ENCODE measurements around the gene DENND6A.
"Not testable (repeated sequence)": the region's sequence is repeated elsewhere in the genome, so short reads cannot be mapped to it uniquely, and the experiment has no call there.

DENND6A gene

DNA sequence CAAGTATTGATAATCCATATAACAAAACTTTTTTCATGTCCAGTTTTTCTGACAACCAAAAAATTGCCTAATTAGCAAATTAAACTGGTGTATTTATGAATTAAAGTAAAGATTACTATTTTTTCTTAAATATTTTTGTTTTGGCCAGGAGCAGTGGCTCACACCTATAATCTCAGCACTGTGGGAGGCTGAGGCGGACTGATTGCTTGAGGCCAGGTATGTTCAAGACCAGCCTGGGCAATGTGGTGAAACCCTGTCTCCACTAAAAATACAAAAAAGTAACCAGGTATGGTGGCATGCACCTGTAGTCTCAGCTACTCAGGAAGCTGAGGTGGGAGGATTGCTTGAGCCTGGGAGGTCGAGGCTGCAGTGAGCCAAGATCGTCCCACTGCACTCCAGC, 12.5 kb upstream of the DENND6A start:
- DNase-seq; H3K18ac ChIP-seq (ENCODE audit: low read length); H2BK120ac ChIP-seq (ENCODE audit: low read depth, low read length); H2BK5ac ChIP-seq (ENCODE audit: low read length); H3K23ac ChIP-seq (ENCODE audit: low read length); H3K9ac ChIP-seq (ENCODE audit: low read length); H3K4me3 ChIP-seq (ENCODE audit: low read length); H3K79me1 ChIP-seq (ENCODE audit: low read length); H4K8ac ChIP-seq (ENCODE audit: low read depth, low read length); H3K4ac ChIP-seq (ENCODE audit: low read depth, low read length); H3K36me3 ChIP-seq (ENCODE audit: control insufficient read depth, insufficient read depth, low read length); H3K79me2 ChIP-seq (ENCODE audit: control insufficient read depth, insufficient read depth, low read length); H3K56ac ChIP-seq (ENCODE audit: low read length); H3K4me1 ChIP-seq (ENCODE audit: control insufficient read depth, low read depth, low read length); H3K4me2 ChIP-seq (ENCODE audit: low read length); H4K5ac ChIP-seq (ENCODE audit: low read length); H3K27ac ChIP-seq (ENCODE audit: low read depth, low read length); H3K27me3 ChIP-seq (ENCODE audit: insufficient read depth, low read length, poor library complexity); H2AK5ac ChIP-seq (ENCODE audit: low read length); H2BK15ac ChIP-seq (replicated peaks; ENCODE audit: low read depth): not testable (repeated sequence)
- no CpG with 5 or more reads among the region's 3 CpGs for WGBS (ENCODE audit: extremely low coverage, insufficient coverage, low lambda C conversion rate)

DNA sequence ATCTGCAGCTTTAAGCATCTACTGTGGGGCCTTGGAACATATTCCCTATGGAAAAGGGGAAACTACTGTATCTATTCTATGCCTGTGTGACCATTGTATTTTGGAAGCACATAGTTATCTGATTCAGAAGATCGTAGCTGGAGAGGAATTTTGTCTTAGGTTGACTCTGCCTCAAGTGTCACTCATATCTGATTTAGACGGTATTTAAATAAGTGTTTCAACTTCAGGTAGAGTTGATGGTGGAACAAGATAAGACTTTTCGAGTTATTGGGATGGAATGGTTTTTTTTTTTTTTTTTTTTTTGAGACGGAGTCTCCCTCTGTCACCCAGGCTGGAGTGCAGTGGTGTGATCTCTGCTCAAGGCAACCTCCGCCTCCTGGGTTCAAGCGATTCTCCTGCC, 8.9 kb upstream of the DENND6A start:
- Histone ChIP-seq H3K23ac (ENCODE audit: low read length) (no peak overlapping the region), H3K18ac (ENCODE audit: low read length) (no peak overlapping the region), H4K5ac (ENCODE audit: low read length) (no peak overlapping the region), H3K4ac (ENCODE audit: low read depth, low read length) (no peak overlapping the region), H3K27me3 (ENCODE audit: insufficient read depth, low read length, poor library complexity) (no peaks in the 10 kb centered on the region), H3K27ac (ENCODE audit: low read depth, low read length) (no peak overlapping the region), H3K36me3 (ENCODE audit: control insufficient read depth, insufficient read depth, low read length) (no peaks in the 10 kb centered on the region), H2BK120ac (ENCODE audit: low read depth, low read length) (no peak overlapping the region), H2BK5ac (ENCODE audit: low read length) (no peak overlapping the region), H3K4me2 (ENCODE audit: low read length) (no peak overlapping the region), H2BK15ac (replicated peaks; ENCODE audit: low read depth) (no peak overlapping the region), H3K9ac (ENCODE audit: low read length) (no peak overlapping the region), H3K4me3 (ENCODE audit: low read length) (no peak overlapping the region), H3K56ac (ENCODE audit: low read length) (no peak overlapping the region), H3K79me2 (ENCODE audit: control insufficient read depth, insufficient read depth, low read length) (no peaks in the 10 kb centered on the region), H3K79me1 (ENCODE audit: low read length) (no peaks in the 10 kb centered on the region), H4K8ac (ENCODE audit: low read depth, low read length) (no peak overlapping the region), H3K4me1 (ENCODE audit: control insufficient read depth, low read depth, low read length) (no peaks in the 10 kb centered on the region), H2AK5ac (ENCODE audit: low read length) (no peak overlapping the region)
- no peak for DNase-seq
- WGBS (ENCODE audit: extremely low coverage, insufficient coverage, low lambda C conversion rate): 100% methylated on average over 2 of the region's 6 CpGs

DNA sequence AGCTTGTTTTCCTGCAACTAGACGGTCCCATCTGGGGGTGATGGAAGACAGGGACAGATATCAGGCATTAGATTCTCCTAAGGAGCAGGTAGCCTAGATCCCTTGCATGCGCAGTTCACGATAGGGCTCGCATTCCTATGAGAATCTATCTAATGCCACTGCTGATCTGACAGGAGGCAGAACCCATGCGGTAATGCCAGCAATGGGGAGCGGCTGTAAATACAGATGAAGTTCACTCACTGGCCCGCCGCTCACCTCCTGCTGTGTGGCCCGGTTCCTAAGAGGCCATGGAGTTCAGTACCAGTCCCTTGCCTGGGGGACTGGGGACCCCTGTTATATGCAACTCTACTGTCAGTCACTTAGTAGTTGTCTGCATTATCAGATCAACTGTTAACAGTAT, 7.9 kb upstream of the DENND6A start:
- Histone ChIP-seq H3K56ac (ENCODE audit: low read length) (no peak overlapping the region), H2AK5ac (ENCODE audit: low read length) (no peak overlapping the region), H3K27me3 (ENCODE audit: insufficient read depth, low read length, poor library complexity) (no peaks in the 10 kb centered on the region), H3K9ac (ENCODE audit: low read length) (no peak overlapping the region), H3K4me1 (ENCODE audit: control insufficient read depth, low read depth, low read length) (no peaks in the 10 kb centered on the region), H3K4ac (ENCODE audit: low read depth, low read length) (no peak overlapping the region), H3K4me2 (ENCODE audit: low read length) (no peak overlapping the region), H4K5ac (ENCODE audit: low read length) (no peak overlapping the region), H3K23ac (ENCODE audit: low read length) (no peak overlapping the region), H4K8ac (ENCODE audit: low read depth, low read length) (no peak overlapping the region), H2BK15ac (replicated peaks; ENCODE audit: low read depth) (no peak overlapping the region), H3K79me1 (ENCODE audit: low read length) (no peaks in the 10 kb centered on the region), H3K18ac (ENCODE audit: low read length) (no peak overlapping the region), H3K4me3 (ENCODE audit: low read length) (no peak overlapping the region), H3K36me3 (ENCODE audit: control insufficient read depth, insufficient read depth, low read length) (no peaks in the 10 kb centered on the region), H2BK5ac (ENCODE audit: low read length) (no peak overlapping the region), H2BK120ac (ENCODE audit: low read depth, low read length) (no peak overlapping the region), H3K27ac (ENCODE audit: low read depth, low read length) (no peak overlapping the region), H3K79me2 (ENCODE audit: control insufficient read depth, insufficient read depth, low read length) (no peaks in the 10 kb centered on the region)
- DNase-seq: no peak
- WGBS (ENCODE audit: extremely low coverage, insufficient coverage, low lambda C conversion rate): no CpG with 5 or more reads among the region's 9 CpGs

GRCh38 chr3:57699591-57699990, 6.7 kb upstream of the DENND6A start:
- H4K8ac ChIP-seq (ENCODE audit: low read depth, low read length): no peak overlapping the region
- H3K4ac ChIP-seq (ENCODE audit: low read depth, low read length): no peak overlapping the region
- H3K18ac ChIP-seq (ENCODE audit: low read length): no peak overlapping the region
- no peak overlapping the region for H2BK120ac ChIP-seq (ENCODE audit: low read depth, low read length)
- H2AK5ac ChIP-seq (ENCODE audit: low read length): no peak overlapping the region
- WGBS (ENCODE audit: extremely low coverage, insufficient coverage, low lambda C conversion rate): no CpG with 5 or more reads among the region's 2 CpGs
- H2BK5ac ChIP-seq (ENCODE audit: low read length): no peak overlapping the region
- no peaks in the 10 kb centered on the region for H3K36me3 ChIP-seq (ENCODE audit: control insufficient read depth, insufficient read depth, low read length)
- H3K4me2 ChIP-seq (ENCODE audit: low read length): no peak overlapping the region
- no peak overlapping the region for H4K5ac ChIP-seq (ENCODE audit: low read length)
- H3K27ac ChIP-seq (ENCODE audit: low read depth, low read length): no peak overlapping the region
- H3K23ac ChIP-seq (ENCODE audit: low read length): no peak overlapping the region
- no peak overlapping the region for H2BK15ac ChIP-seq (replicated peaks; ENCODE audit: low read depth)
- DNase-seq: no peak
- H3K56ac ChIP-seq (ENCODE audit: low read length): no peak overlapping the region
- no peaks in the 10 kb centered on the region for H3K79me2 ChIP-seq (ENCODE audit: control insufficient read depth, insufficient read depth, low read length)
- H3K27me3 ChIP-seq (ENCODE audit: insufficient read depth, low read length, poor library complexity): no peaks in the 10 kb centered on the region
- no peaks in the 10 kb centered on the region for H3K79me1 ChIP-seq (ENCODE audit: low read length)
- H3K9ac ChIP-seq (ENCODE audit: low read length): no peak overlapping the region
- H3K4me1 ChIP-seq (ENCODE audit: control insufficient read depth, low read depth, low read length): no peaks in the 10 kb centered on the region
- no peak overlapping the region for H3K4me3 ChIP-seq (ENCODE audit: low read length)

GRCh38 chr3:57696801-57697321, 4.0 kb upstream of the DENND6A start:
- Histone ChIP-seq H3K9ac (ENCODE audit: low read length) (no peak overlapping the region), H3K27ac (ENCODE audit: low read depth, low read length) (no peak overlapping the region), H3K36me3 (ENCODE audit: control insufficient read depth, insufficient read depth, low read length) (no peaks in the 10 kb centered on the region), H4K5ac (ENCODE audit: low read length) (no peak overlapping the region), H2BK5ac (ENCODE audit: low read length) (no peak overlapping the region), H3K56ac (ENCODE audit: low read length) (no peak overlapping the region), H2BK15ac (replicated peaks; ENCODE audit: low read depth) (no peak overlapping the region), H4K8ac (ENCODE audit: low read depth, low read length) (no peak overlapping the region), H3K23ac (ENCODE audit: low read length) (no peak overlapping the region), H3K4me1 (ENCODE audit: control insufficient read depth, low read depth, low read length) (no peaks in the 10 kb centered on the region), H3K27me3 (ENCODE audit: insufficient read depth, low read length, poor library complexity) (no peaks in the 10 kb centered on the region), H3K79me2 (ENCODE audit: control insufficient read depth, insufficient read depth, low read length) (no peaks in the 10 kb centered on the region), H3K79me1 (ENCODE audit: low read length) (no peaks in the 10 kb centered on the region), H3K4ac (ENCODE audit: low read depth, low read length) (no peak overlapping the region), H3K4me2 (ENCODE audit: low read length) (no peak overlapping the region), H3K18ac (ENCODE audit: low read length) (no peak overlapping the region), H2AK5ac (ENCODE audit: low read length) (no peak overlapping the region), H2BK120ac (ENCODE audit: low read depth, low read length) (no peak overlapping the region), H3K4me3 (ENCODE audit: low read length) (no peak overlapping the region)
- WGBS (ENCODE audit: extremely low coverage, insufficient coverage, low lambda C conversion rate): no CpG with 5 or more reads among the region's 3 CpGs
- DNase-seq: no peak

DNA sequence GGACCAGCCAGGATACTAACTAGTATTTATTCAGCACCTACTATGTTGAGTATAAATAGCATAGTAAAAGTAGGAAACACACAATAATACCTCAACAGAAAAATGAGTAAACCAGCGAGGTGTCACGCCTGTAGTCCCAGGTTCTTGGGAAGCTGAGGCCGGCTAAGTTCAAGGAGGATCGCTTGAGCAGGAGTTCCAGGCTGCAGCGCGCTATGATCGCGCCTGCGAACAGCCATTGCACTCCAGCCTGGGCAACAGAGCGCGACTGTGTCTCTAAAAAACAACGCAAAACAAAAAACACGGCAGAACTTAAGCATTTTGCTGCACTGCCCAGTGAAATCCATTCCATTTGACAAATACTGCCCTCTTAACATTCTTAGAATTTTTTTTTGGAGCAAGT, 1.3 kb upstream of the DENND6A start:
- peaks cover 2% of the 10 kb centered on the region for H3K79me1 ChIP-seq (ENCODE audit: low read length)
- H3K36me3 ChIP-seq (ENCODE audit: control insufficient read depth, insufficient read depth, low read length): no peaks in the 10 kb centered on the region
- no peak for DNase-seq
- no peak overlapping the region for H3K4ac ChIP-seq (ENCODE audit: low read depth, low read length)
- H3K56ac ChIP-seq (ENCODE audit: low read length): no peak overlapping the region
- no peak overlapping the region for H4K8ac ChIP-seq (ENCODE audit: low read depth, low read length)
- H2BK120ac ChIP-seq (ENCODE audit: low read depth, low read length): no peak overlapping the region
- H3K4me3 ChIP-seq (ENCODE audit: low read length): no peak overlapping the region
- no peaks in the 10 kb centered on the region for H3K27me3 ChIP-seq (ENCODE audit: insufficient read depth, low read length, poor library complexity)
- peaks cover 12% of the 10 kb centered on the region for H3K79me2 ChIP-seq (ENCODE audit: control insufficient read depth, insufficient read depth, low read length)
- no peak overlapping the region for H3K4me2 ChIP-seq (ENCODE audit: low read length)
- no peak overlapping the region for H4K5ac ChIP-seq (ENCODE audit: low read length)
- no peak overlapping the region for H3K23ac ChIP-seq (ENCODE audit: low read length)
- no peak overlapping the region for H3K18ac ChIP-seq (ENCODE audit: low read length)
- no peak overlapping the region for H2BK5ac ChIP-seq (ENCODE audit: low read length)
- H2AK5ac ChIP-seq (ENCODE audit: low read length): no peak overlapping the region
- H3K9ac ChIP-seq (ENCODE audit: low read length): no peak overlapping the region
- no peaks in the 10 kb centered on the region for H3K4me1 ChIP-seq (ENCODE audit: control insufficient read depth, low read depth, low read length)
- no peak overlapping the region for H3K27ac ChIP-seq (ENCODE audit: low read depth, low read length)
- no peak overlapping the region for H2BK15ac ChIP-seq (replicated peaks; ENCODE audit: low read depth)
- no CpG with 5 or more reads among the region's 13 CpGs for WGBS (ENCODE audit: extremely low coverage, insufficient coverage, low lambda C conversion rate)
